ENCODE measurements around the gene SHB.

GRCh38 chr9:38079461-38080031 lies 10.5 kb upstream of the SHB start:
- TF ChIP-seq CTCF (IDR thresholded peaks at IDR 0.05) = no peak
- TF ChIP-seq POLR2A (IDR thresholded peaks at IDR 0.05) = no peak
